HepG2 (cell line): ENCODE measurements around the gene FJX1. TPM values are rescaled to one million over a fixed set of nuclear protein-coding genes. Genes with fewer than 3 reads are reported as not detected.

ENCODE experiments used
- ATAC-seq: fragments of 200-7000 bp; cut with Tn5 transposase; 3 replicates; pipeline ENCODE4 v1.9.1; 2020; ENCODE audit warnings: mild to moderate bottlenecking, moderate library complexity
- BruUV-seq: library from RNA; stranded (reverse); fragments of 400-500 nt; replicated peaks from 2 replicates; lab custom pipeline; 2021; lab: Mats Ljungman, UMichigan
- CTCF ChIA-PET: fragments of 300-600 bp; formaldehyde crosslinking; extraction: SDS; loops from one replicate; lab custom pipeline; 2021; ENCODE audit warnings: low total read pairs, inconsistent platforms, low intra/inter-chr PET ratio; lab: Yijun Ruan, JAX
- POLR2A ChIA-PET: fragments of 350-600 bp; sonication (Branson Sonifier 250); formaldehyde crosslinking; loops from one replicate; lab custom pipeline; 2020; ENCODE audit warnings: antibody characterized with exemption, inconsistent platforms; lab: Yijun Ruan, JAX
- DNase-seq: peaks from one replicate; pipeline ENCODE4 v3.0.0-alpha.2; 2015; ENCODE audit warnings: low spot score
- FAIRE-seq: peaks from 3 replicates; lab custom pipeline; 2011; peaks lifted over from hg19 to GRCh38; lab: Jason Lieb, UNC
- H2AFZ ChIP-seq: one replicate; pipeline ENCODE4 v1.6.1; 2011; ENCODE audit warnings: low read length, inconsistent platforms
- H3K27ac ChIP-seq: fragments of 300-600 bp; 3 replicates; pipeline ENCODE4 v1.8.0; 2011; ENCODE audit warnings: mixed run types, mild to moderate bottlenecking, mixed read lengths, low read length, inconsistent platforms; ENCODE audit not compliant: insufficient read depth; ENCODE audit errors: extremely low read length
- H3K27me3 ChIP-seq, 2 experiments: fragments of 200-600 bp in 1 of 2; 2 replicates in 1 of 2; 3 replicates in 1 of 2; pipeline versions ENCODE4 v1.6.0 to v1.8.0; 2011; ENCODE audit warnings: low read length in 2 of 2, mild to moderate bottlenecking in 2 of 2, moderate library complexity in 2 of 2, inconsistent platforms in 1 of 2; ENCODE audit not compliant: insufficient read depth in 2 of 2, control insufficient read depth in 1 of 2
- H3K36me3 ChIP-seq, 2 experiments: fragments of 200-600 bp in 1 of 2; replicated peaks in 1 of 2; 2 replicates in 1 of 2; 3 replicates in 1 of 2; pipeline versions ENCODE4 v1.5.1 to v1.8.0; 2011; ENCODE audit warnings: low read length in 2 of 2, inconsistent platforms in 1 of 2; ENCODE audit not compliant: insufficient read depth in 2 of 2, control insufficient read depth in 1 of 2
- H3K4me1 ChIP-seq: 2 replicates; pipeline ENCODE4 v1.5.1; 2012; ENCODE audit warnings: low read length, inconsistent platforms; ENCODE audit not compliant: insufficient read depth
- H3K4me2 ChIP-seq: 2 replicates; pipeline ENCODE4 v1.6.0; 2011; ENCODE audit warnings: low read depth, low read length, inconsistent platforms
- H3K4me3 ChIP-seq, 3 experiments: fragments of 200-600 bp in 1 of 3; sonication (generic), shearing (Covaris generic) in 1 of 3; replicated peaks in 1 of 3; 2 replicates each; pipeline ENCODE4 v1.5.1; 2011 to 2016; ENCODE audit warnings: low read length in 3 of 3, inconsistent platforms in 2 of 3, low read depth in 2 of 3, mild to moderate bottlenecking in 2 of 3, control low read depth in 1 of 3, mixed read lengths in 1 of 3; ENCODE audit not compliant: insufficient read depth in 1 of 3
- H3K79me2 ChIP-seq: one replicate; pipeline ENCODE4 v1.6.1; 2011; ENCODE audit warnings: low read length, inconsistent platforms; ENCODE audit not compliant: insufficient read depth
- H3K9ac ChIP-seq: 2 replicates; pipeline ENCODE4 v1.6.0; 2011; ENCODE audit warnings: mild to moderate bottlenecking, low read depth, low read length, inconsistent platforms; ENCODE audit not compliant: insufficient read depth
- H3K9me3 ChIP-seq: 2 replicates; pipeline ENCODE4 v1.5.1; 2012; ENCODE audit warnings: mild to moderate bottlenecking, low read length
- H4K20me1 ChIP-seq: 2 replicates; pipeline ENCODE4 v1.6.0; 2011; ENCODE audit warnings: inconsistent platforms, mild to moderate bottlenecking, low read length, moderate library complexity; ENCODE audit not compliant: insufficient read depth
- HDAC2 ChIP-seq: sonication (generic); formaldehyde crosslinking; IDR thresholded peaks from 2 replicates; pipeline ENCODE4 v1.4.0; 2020; ENCODE audit warnings: missing genetic modification reagents
- HOXA3 ChIP-seq: sonication (generic); formaldehyde crosslinking; IDR thresholded peaks from 2 replicates; pipeline ENCODE4 v1.5.0; 2020; ENCODE audit warnings: missing genetic modification reagents
- HOXD1 ChIP-seq: sonication (generic); formaldehyde crosslinking; IDR thresholded peaks from 2 replicates; pipeline ENCODE4 v1.5.0; 2020; ENCODE audit warnings: missing genetic modification reagents
- PATZ1 ChIP-seq: sonication (generic); formaldehyde crosslinking; IDR thresholded peaks from 2 replicates; pipeline ENCODE4 v1.4.0; 2020; ENCODE audit warnings: missing genetic modification reagents
- SP5 ChIP-seq: IDR thresholded peaks from 2 replicates; pipeline ENCODE4 v1.6.1; 2016; ENCODE audit warnings: low read depth, borderline replicate concordance
- YEATS4 ChIP-seq: sonication (generic); formaldehyde crosslinking; IDR thresholded peaks from 2 replicates; pipeline ENCODE4 v1.4.0; 2020; ENCODE audit warnings: missing genetic modification reagents, borderline replicate concordance
- ZEB1 ChIP-seq: IDR thresholded peaks from 2 replicates; pipeline ENCODE4 v1.6.1; 2012; ENCODE audit warnings: mild to moderate bottlenecking, low read depth, inconsistent platforms; ENCODE audit not compliant: insufficient replicate concordance
- ZNF251 ChIP-seq: sonication (generic); formaldehyde crosslinking; IDR thresholded peaks from 2 replicates; pipeline ENCODE4 v1.9.0; 2021; ENCODE audit warnings: mild to moderate bottlenecking, missing genetic modification reagents
- ZNF331 ChIP-seq: sonication (generic); formaldehyde crosslinking; IDR thresholded peaks from 2 replicates; pipeline ENCODE4 v1.4.0; 2020; ENCODE audit warnings: missing genetic modification reagents
- ZNF552 ChIP-seq: sonication (generic); formaldehyde crosslinking; IDR thresholded peaks from 2 replicates; pipeline ENCODE4 v1.9.0; 2022; ENCODE audit warnings: missing genetic modification reagents, mild to moderate bottlenecking, borderline replicate concordance
- ZNF572 ChIP-seq: sonication (generic); formaldehyde crosslinking; IDR thresholded peaks from 2 replicates; pipeline ENCODE4 v1.5.1; 2020; ENCODE audit warnings: mild to moderate bottlenecking, missing genetic modification reagents
- ZNF589 ChIP-seq: sonication (generic); formaldehyde crosslinking; conservative IDR thresholded peaks from 2 replicates; pipeline ENCODE4 v1.8.0; 2022; ENCODE audit warnings: mild to moderate bottlenecking, moderate library complexity, missing genetic modification reagents
- ZNF597 ChIP-seq: sonication (generic); formaldehyde crosslinking; IDR thresholded peaks from 2 replicates; pipeline ENCODE4 v1.5.0; 2020; ENCODE audit warnings: missing genetic modification reagents
- ZNF710 ChIP-seq: sonication (generic); formaldehyde crosslinking; IDR thresholded peaks from 2 replicates; pipeline ENCODE4 v1.5.0; 2020; ENCODE audit warnings: mild to moderate bottlenecking, missing genetic modification reagents, borderline replicate concordance
- WGBS: methylation state at CpG from one replicate; pipeline ENCODE4 v1.1.6; 2017; ENCODE audit warnings: low lambda C conversion rate; 5-methylcytosine and 5-hydroxymethylcytosine counted together
- in situ Hi-C: cut with HindIII; loops from 2 replicates; pipeline ENCODE4 v1.10.0; 2017; ENCODE audit warnings: low pct_unique_long_range_greater_than_20kb; ENCODE audit not compliant: extremely low pct_ligation_motif_present
- intact Hi-C: fragments of 100-400 bp; cut with micrococcal nuclease; formaldehyde crosslinking; loops from one replicate; pipeline ENCODE4 v1.10.0; 2022; ENCODE audit not compliant: unreplicated experiment
- polyA plus RNA-seq, 8 experiments: library from polyadenylated mRNA; depleted of rRNA in 3 of 8; stranded (reverse) in 7 of 8; unstranded in 1 of 8; fragments of >200 nt; fragmentation: Illumina TruSeq in 4 of 8; extraction: Trizol in 4 of 8; gene quantifications; 2 replicates each; pipeline versions ENCODE4 v1.2.1 to v1.2.3, GENCODE V29; 2011 to 2016; ENCODE audit warnings: low read depth in 4 of 8, missing spikeins in 1 of 8, mixed read lengths in 1 of 8; ENCODE audit not compliant: insufficient read depth in 1 of 8
- total RNA-seq, 5 experiments: library from RNA; depleted of rRNA; stranded (reverse); fragments of >200 nt; fragmentation: Illumina TruSeq; extraction: Trizol; gene quantifications; 2 replicates each; pipeline ENCODE4 v1.2.3, GENCODE V29; 2016; ENCODE audit warnings: low read depth in 1 of 5
- TF ChIP-seq, protein P1 (sequence below), 2 experiments: fragments of 450-650 bp in 1 of 2; sonication (generic) in 1 of 2; formaldehyde crosslinking; IDR thresholded peaks; 2 replicates each; pipeline versions ENCODE4 v1.5.0 to v1.8.0; 2020 to 2022; ENCODE audit warnings: mild to moderate bottlenecking in 1 of 2, missing genetic modification reagents in 1 of 2

FJX1 gene
- total and polyA plus RNA-seq, 2 of the 13 experiments (the other 11 are each of a cell fraction or from before 2014, with no cell fraction given) = 0.40 to 0.82 TPM

GRCh38 chr11:35598254-35599125 is 19.8 kb upstream of the FJX1 start (continued):
- TF ChIP-seq ZNF710 (CRISPR knock-in tag) = no peak
- TF ChIP-seq ZNF597 (CRISPR knock-in tag) = no peak
- TF ChIP-seq ZNF331 (CRISPR knock-in tag) = no peak
- TF ChIP-seq, all 625 proteins: peak for 0

GRCh38 chr11:35600331-35600838 is 17.9 kb upstream of the FJX1 start:
- in situ Hi-C loops (loop anchor here (25.0 kb wide), 1 partner anchor 887 kb away; no protein-coding TSS in a partner anchor), intact Hi-C loops (no loop called here)
- no peaks in the 10 kb centered on the region for H4K20me1 ChIP-seq
- FAIRE-seq = no peak
- no peak overlapping the region for H3K4me2 ChIP-seq
- BruUV-seq = no TSS peak
- no peaks in the 10 kb centered on the region for H3K4me1 ChIP-seq
- WGBS = 13% methylated on average over 4 of the region's 4 CpGs
- no peaks in the 10 kb centered on the region for H3K9me3 ChIP-seq
- H3K36me3 ChIP-seq = no peaks in the 10 kb centered on the region
- no peak for DNase-seq
- CTCF ChIA-PET = no interaction called here
- no peak overlapping the region for H3K27ac ChIP-seq
- peaks cover 0 to 10% of the 10 kb centered on the region in 2 experiments; a peak in 3 of 5 replicates for H3K27me3 ChIP-seq
- no peak overlapping the region for H3K4me3 ChIP-seq
- POLR2A ChIA-PET = no interaction called here
- no peak overlapping the region for H3K9ac ChIP-seq
- H3K79me2 ChIP-seq = no peaks in the 10 kb centered on the region
- no peak overlapping the region for H2AFZ ChIP-seq
- no peak for ATAC-seq
- no peak for TF ChIP-seq ZNF552 (CRISPR knock-in tag)
- no peak for TF ChIP-seq HOXD1 (CRISPR knock-in tag)
- TF ChIP-seq ZNF589 (CRISPR knock-in tag) = no peak
- no peak for TF ChIP-seq ZEB1
- TF ChIP-seq ZNF251 (CRISPR knock-in tag) = no peak
- no peak for TF ChIP-seq YEATS4 (CRISPR knock-in tag)
- TF ChIP-seq, protein P1, sequence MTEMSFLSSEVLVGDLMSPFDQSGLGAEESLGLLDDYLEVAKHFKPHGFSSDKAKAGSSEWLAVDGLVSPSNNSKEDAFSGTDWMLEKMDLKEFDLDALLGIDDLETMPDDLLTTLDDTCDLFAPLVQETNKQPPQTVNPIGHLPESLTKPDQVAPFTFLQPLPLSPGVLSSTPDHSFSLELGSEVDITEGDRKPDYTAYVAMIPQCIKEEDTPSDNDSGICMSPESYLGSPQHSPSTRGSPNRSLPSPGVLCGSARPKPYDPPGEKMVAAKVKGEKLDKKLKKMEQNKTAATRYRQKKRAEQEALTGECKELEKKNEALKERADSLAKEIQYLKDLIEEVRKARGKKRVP (CRISPR knock-in tag; IDR thresholded peaks at IDR 0.05) = no peak
- no peak for TF ChIP-seq ZNF572 (CRISPR knock-in tag)
- no peak for TF ChIP-seq SP5 (CRISPR knock-in tag)
- no peak for TF ChIP-seq HDAC2
- TF ChIP-seq PATZ1 (CRISPR knock-in tag) = no peak
- no peak for TF ChIP-seq HOXA3 (CRISPR knock-in tag)
